OCI-LY1 (cell line): ENCODE measurements around the gene COQ2.

Experiments
- EZH2 ChIP-seq: fragments of 200-600 bp; sonication (generic), shearing (Covaris generic); IDR thresholded peaks from 2 replicates; pipeline ENCODE4 v1.8.0; 2017; ENCODE audit warnings: borderline replicate concordance, mixed run types, mild to moderate bottlenecking, antibody characterized with exemption, low read length, moderate library complexity, mixed read lengths
- TF ChIP-seq, protein P1 (sequence below): fragments of 200-600 bp; sonication (generic), shearing (Covaris generic); IDR thresholded peaks from 2 replicates; pipeline ENCODE4 v1.5.1; 2017; ENCODE audit warnings: mild to moderate bottlenecking, antibody characterized with exemption, low read length, moderate library complexity, mixed read lengths

DNA sequence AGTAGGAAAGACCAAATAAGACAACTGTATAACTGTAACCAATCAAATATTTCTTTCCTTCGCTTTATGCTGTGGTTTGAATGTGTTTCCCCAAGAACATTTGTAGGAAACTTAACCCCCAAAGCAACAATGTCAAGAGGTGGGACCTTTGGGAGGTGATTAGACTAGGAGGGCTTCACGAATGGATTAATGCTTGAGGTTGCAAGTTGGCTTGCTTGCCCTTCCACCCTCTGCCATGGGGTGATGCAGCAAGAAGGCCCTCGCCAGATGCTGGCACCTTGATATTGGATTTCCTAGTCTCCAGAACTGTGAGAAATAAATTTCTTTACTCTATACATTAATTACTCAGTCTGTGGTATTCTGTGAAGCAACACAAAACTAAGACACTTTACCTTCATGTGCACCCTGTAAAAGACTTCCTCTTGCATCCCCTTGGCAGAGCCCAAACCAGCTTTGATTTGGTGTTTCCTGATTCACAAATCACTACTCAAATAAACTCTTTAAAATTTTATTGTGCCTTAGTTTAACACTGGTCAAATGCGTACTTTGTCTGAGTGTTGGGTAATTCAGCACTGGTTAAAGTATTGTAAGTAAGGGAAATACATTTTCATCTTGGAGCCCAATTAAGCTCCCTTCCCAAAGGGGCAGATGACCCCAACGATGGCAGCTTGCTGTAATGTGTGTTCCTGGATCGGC is 59.9 kb downstream of the COQ2 start:
- no peak for TF ChIP-seq EZH2
- TF ChIP-seq, protein P1, sequence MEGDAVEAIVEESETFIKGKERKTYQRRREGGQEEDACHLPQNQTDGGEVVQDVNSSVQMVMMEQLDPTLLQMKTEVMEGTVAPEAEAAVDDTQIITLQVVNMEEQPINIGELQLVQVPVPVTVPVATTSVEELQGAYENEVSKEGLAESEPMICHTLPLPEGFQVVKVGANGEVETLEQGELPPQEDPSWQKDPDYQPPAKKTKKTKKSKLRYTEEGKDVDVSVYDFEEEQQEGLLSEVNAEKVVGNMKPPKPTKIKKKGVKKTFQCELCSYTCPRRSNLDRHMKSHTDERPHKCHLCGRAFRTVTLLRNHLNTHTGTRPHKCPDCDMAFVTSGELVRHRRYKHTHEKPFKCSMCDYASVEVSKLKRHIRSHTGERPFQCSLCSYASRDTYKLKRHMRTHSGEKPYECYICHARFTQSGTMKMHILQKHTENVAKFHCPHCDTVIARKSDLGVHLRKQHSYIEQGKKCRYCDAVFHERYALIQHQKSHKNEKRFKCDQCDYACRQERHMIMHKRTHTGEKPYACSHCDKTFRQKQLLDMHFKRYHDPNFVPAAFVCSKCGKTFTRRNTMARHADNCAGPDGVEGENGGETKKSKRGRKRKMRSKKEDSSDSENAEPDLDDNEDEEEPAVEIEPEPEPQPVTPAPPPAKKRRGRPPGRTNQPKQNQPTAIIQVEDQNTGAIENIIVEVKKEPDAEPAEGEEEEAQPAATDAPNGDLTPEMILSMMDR, result no peak
